ENCODE data around the gene ZGRF1.

The ZGRF1 gene

GRCh38 chr4:112514647-112515197 is 122.0 kb downstream of the ZGRF1 start:
- no peak for ATAC-seq (ENCODE audit: insufficient read depth, low read depth)
- H3K9ac ChIP-seq (ENCODE audit: low read depth, low read length), result no peak overlapping the region

GRCh38 chr4:112513971-112514646 is 122.6 kb downstream of the ZGRF1 start:
- Histone ChIP-seq H3K9ac (ENCODE audit: low read depth, low read length) (no peak overlapping the region), H3K27me3 (ENCODE audit: insufficient read depth, low read length, poor library complexity) (no peaks in the 10 kb centered on the region), H3K4me2 (ENCODE audit: insufficient read depth, low read length) (no peak overlapping the region), H3K4me3 (ENCODE audit: low read depth in 1 of 2, low read length in 2 of 2) (no peak overlapping the region), H2AFZ (ENCODE audit: low read depth, low read length) (no peak overlapping the region), H3K9me3 (ENCODE audit: insufficient read depth, low read length, severe bottlenecking) (no peaks in the 10 kb centered on the region), H3K36me3 (ENCODE audit: insufficient read depth, low read length) (no peaks in the 10 kb centered on the region), H4K20me1 (ENCODE audit: insufficient read depth, low read length) (no peaks in the 10 kb centered on the region), H3K4me1 (ENCODE audit: insufficient read depth, low read length) (no peaks in the 10 kb centered on the region), H3K79me2 (ENCODE audit: insufficient read depth, low read length) (no peaks in the 10 kb centered on the region), H3K27ac (ENCODE audit: low read length) (no peak overlapping the region)
- no peak for ATAC-seq (ENCODE audit: insufficient read depth, low read depth)
- TF ChIP-seq EZH2 (IDR thresholded peaks at IDR 0.05; ENCODE audit: borderline replicate concordance, low read depth, low read length, severe bottlenecking) (no peak), CTCF (IDR thresholded peaks at IDR 0.05; ENCODE audit: borderline replicate concordance, extremely low read depth, low read length, poor library complexity, severe bottlenecking) (no peak)
- DNase-seq, result no peak

More at GRCh38 chr4:112514647-112515197, 122.0 kb downstream of the ZGRF1 start:
- Histone ChIP-seq H3K27ac (ENCODE audit: low read length) (no peak overlapping the region), H3K36me3 (ENCODE audit: insufficient read depth, low read length) (no peaks in the 10 kb centered on the region), H3K4me1 (ENCODE audit: insufficient read depth, low read length) (no peaks in the 10 kb centered on the region), H2AFZ (ENCODE audit: low read depth, low read length) (no peak overlapping the region), H3K4me2 (ENCODE audit: insufficient read depth, low read length) (no peak overlapping the region), H3K27me3 (ENCODE audit: insufficient read depth, low read length, poor library complexity) (no peaks in the 10 kb centered on the region), H4K20me1 (ENCODE audit: insufficient read depth, low read length) (no peaks in the 10 kb centered on the region), H3K9me3 (ENCODE audit: insufficient read depth, low read length, severe bottlenecking) (no peaks in the 10 kb centered on the region), H3K4me3 (ENCODE audit: low read depth in 1 of 2, low read length in 2 of 2) (no peak overlapping the region), H3K79me2 (ENCODE audit: insufficient read depth, low read length) (no peaks in the 10 kb centered on the region)
- no peak for DNase-seq
- no peak for TF ChIP-seq CTCF (IDR thresholded peaks at IDR 0.05; ENCODE audit: borderline replicate concordance, extremely low read depth, low read length, poor library complexity, severe bottlenecking)
- no peak for TF ChIP-seq EZH2 (IDR thresholded peaks at IDR 0.05; ENCODE audit: borderline replicate concordance, low read depth, low read length, severe bottlenecking)

GRCh38 chr4:112511803-112512118 is 124.9 kb downstream of the ZGRF1 start:
- no peak for ATAC-seq (ENCODE audit: insufficient read depth, low read depth)

More at GRCh38 chr4:112511803-112512118, 124.9 kb downstream of the ZGRF1 start:
- Histone ChIP-seq H3K4me1 (ENCODE audit: insufficient read depth, low read length) (no peaks in the 10 kb centered on the region), H3K36me3 (ENCODE audit: insufficient read depth, low read length) (no peaks in the 10 kb centered on the region), H3K9ac (ENCODE audit: low read depth, low read length) (no peak overlapping the region), H3K4me2 (ENCODE audit: insufficient read depth, low read length) (no peak overlapping the region), H3K9me3 (ENCODE audit: insufficient read depth, low read length, severe bottlenecking) (no peaks in the 10 kb centered on the region), H4K20me1 (ENCODE audit: insufficient read depth, low read length) (no peaks in the 10 kb centered on the region), H3K27me3 (ENCODE audit: insufficient read depth, low read length, poor library complexity) (no peaks in the 10 kb centered on the region), H3K27ac (ENCODE audit: low read length) (no peak overlapping the region), H3K4me3 (ENCODE audit: low read depth in 1 of 2, low read length in 2 of 2) (no peak overlapping the region), H2AFZ (ENCODE audit: low read depth, low read length) (no peak overlapping the region), H3K79me2 (ENCODE audit: insufficient read depth, low read length) (no peaks in the 10 kb centered on the region)
- DNase-seq, result no peak
- no peak for TF ChIP-seq EZH2 (IDR thresholded peaks at IDR 0.05; ENCODE audit: borderline replicate concordance, low read depth, low read length, severe bottlenecking)
- no peak for TF ChIP-seq CTCF (IDR thresholded peaks at IDR 0.05; ENCODE audit: borderline replicate concordance, extremely low read depth, low read length, poor library complexity, severe bottlenecking)

Data from DND-41 (cell line).